ENCODE results near the gene OXNAD1. TPM values are rescaled to one million over a fixed set of nuclear protein-coding genes. Genes with fewer than 3 reads are reported as not detected.

Gene OXNAD1
- total RNA-seq, 1 donor from 2014 or later = 10.0 TPM

DNA sequence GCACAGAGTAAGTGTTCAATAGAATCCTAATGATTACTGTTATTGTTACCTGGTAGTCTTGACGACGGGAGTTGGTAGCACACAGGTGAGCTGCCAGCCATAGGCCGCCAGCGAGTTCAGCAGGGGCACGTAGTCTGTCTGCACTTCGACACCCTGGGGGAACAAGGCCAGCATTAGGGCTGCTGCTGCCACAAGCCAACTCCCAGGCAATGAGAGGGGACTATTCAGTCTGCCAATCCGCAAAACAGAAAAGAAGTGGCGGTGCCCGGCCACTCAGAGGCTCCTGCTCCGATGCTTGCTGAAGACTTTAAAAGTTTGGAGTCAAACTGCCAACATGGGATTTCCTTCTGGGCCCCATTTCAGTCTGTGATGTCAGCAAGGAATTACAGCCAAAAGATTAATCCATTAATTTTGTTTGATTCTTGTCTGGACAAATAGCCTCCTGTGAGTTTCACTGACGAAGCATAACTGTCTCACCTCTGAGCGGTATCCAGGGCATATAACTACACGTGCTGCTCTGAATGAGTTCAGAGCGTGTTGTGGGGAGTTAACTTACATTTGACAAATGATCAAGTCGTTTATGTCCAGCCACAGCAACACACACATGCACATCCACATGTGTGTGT is 61.8 kb downstream of the OXNAD1 start:
- DNase-seq (ENCODE audit: low read depth in 2 of 2) = no peak

DNA sequence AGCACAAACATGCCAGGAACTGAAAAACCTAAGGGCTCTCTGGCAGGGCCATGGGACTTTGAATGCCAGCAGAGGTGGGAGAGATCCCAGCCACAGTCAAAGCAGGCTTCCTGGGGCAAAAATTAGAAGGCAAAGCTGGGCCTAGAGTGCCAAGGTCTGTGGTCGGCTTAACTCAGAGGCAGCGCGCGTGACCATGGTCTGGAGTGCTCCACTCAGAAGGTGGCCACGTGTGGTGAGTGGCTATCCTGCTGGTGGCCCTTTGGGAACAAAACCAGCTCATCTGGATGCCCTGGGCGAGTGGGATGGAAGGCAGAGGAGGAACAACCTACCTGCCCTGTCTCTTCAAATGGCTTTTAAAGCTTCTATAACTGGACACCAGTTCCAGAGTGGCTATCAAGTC is 63.1 kb downstream of the OXNAD1 start:
- DNase-seq (ENCODE audit: low read depth in 2 of 2) = no peak

DNA sequence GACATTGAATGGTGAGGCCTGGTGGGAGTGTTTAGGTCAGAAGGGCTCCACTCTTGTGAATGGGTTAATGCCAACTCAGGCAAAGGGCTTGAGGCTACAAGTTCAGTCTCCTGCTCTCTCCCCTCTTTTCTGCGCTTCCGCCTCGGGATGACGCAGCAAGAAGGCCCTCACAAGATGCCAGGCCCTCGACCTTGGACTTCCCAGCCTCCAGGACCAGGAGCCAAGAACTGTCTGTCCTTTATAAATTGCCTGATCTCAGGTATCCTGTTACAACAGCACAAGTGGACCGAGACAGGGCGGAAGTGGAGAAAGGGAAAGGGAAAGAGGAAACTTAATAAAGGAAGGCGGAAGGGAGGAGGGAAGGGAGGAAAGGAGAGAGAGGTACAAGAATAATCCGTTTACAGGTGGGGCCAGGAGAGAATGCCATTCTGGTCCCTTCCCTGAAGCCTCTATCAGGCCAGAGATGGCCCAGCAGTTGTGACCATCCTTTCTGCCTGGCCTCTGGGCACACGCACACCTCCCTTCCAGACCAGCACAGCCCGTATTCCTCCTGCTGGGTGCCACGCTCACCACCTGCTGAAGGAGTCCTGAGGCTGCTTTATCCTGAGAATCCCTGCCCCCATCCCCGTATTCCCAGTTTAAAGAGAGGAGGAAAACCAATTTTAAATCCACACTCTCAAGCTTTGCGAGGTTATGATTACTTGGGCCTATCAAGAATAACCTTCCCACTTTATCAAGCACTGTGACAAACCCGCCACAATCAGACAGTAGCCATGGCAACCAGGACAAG is 64.2 kb downstream of the OXNAD1 start:
- DNase-seq (ENCODE audit: low read depth in 2 of 2) = no peak

GRCh38 chr3:16329826-16330129 is 64.8 kb downstream of the OXNAD1 start:
- no peak for DNase-seq (ENCODE audit: low read depth in 2 of 2)

DNA sequence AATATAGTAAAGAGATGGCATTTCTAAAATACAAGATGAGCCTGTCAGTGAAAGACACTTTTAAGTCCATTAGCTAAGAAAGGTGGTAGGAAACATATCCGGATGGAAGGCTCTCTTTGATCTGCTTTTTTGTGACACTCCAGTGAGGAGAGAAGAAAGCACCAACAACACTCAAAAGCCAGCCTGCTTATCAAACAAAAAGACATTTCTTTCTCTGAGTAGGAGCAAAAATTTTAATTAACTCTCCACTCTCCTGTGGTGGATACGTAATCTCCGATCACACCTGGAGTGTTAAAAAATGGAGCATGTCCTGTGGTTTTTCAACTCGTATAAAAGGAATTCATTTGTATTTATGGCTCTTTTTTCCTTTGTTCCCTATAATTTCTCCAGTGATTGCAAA is 65.3 kb downstream of the OXNAD1 start:
- DNase-seq (ENCODE audit: low read depth in 2 of 2) = no peak

GRCh38 chr3:16331319-16331883 is 66.4 kb downstream of the OXNAD1 start:
- DNase-seq (ENCODE audit: low read depth in 2 of 2) = no peak

DNA sequence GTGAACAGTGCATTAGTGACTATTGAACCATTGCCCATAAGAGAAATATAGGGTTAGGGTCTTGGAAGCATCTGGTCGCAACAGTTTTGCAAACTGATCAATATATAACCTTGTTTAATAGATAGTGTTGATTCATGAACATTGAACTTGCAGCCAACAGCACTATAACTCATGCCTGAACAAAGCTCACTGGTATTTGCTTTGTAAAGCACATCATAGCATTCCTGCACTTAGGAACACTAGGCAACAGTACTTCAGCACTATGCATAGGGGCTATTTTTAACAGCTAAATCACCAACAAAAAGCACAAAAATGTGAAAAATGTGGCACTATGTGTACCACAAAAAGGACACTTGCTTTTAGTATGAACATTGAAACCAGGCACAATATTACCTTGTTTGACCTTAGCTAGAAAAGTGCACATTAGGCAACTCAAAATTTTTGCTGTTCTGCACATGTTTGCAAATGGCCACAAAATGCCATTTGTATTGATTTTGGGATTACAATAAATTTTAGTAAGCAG is 68.0 kb downstream of the OXNAD1 start:
- DNase-seq (ENCODE audit: low read depth in 2 of 2) = no peak

GRCh38 chr3:16334909-16335308 is 69.9 kb downstream of the OXNAD1 start:
- peak in 1 of 2 donors; percentile 65 for DNase-seq (ENCODE audit: low read depth in 2 of 2)

GRCh38 chr3:16335333-16335732 is 70.3 kb downstream of the OXNAD1 start:
- no peak for DNase-seq (ENCODE audit: low read depth in 2 of 2)

- no peak for DNase-seq (ENCODE audit: low read depth in 2 of 2)
Measured at GRCh38 chr3:16335772-16336645, 71.0 kb downstream of the OXNAD1 start.

- DNase-seq (ENCODE audit: low read depth in 2 of 2) = no peak
Measured at GRCh38 chr3:16336825-16337224, 71.8 kb downstream of the OXNAD1 start.

GRCh38 chr3:16337856-16338540 is 73.0 kb downstream of the OXNAD1 start:
- no peak for DNase-seq (ENCODE audit: low read depth in 2 of 2)

GRCh38 chr3:16338999-16339398 is 74.0 kb downstream of the OXNAD1 start:
- peak in 1 of 2 donors; percentile 33 for DNase-seq (ENCODE audit: low read depth in 2 of 2)

- DNase-seq (ENCODE audit: low read depth in 2 of 2) = no peak
Measured at GRCh38 chr3:16343101-16343500, 78.1 kb downstream of the OXNAD1 start.

DNA sequence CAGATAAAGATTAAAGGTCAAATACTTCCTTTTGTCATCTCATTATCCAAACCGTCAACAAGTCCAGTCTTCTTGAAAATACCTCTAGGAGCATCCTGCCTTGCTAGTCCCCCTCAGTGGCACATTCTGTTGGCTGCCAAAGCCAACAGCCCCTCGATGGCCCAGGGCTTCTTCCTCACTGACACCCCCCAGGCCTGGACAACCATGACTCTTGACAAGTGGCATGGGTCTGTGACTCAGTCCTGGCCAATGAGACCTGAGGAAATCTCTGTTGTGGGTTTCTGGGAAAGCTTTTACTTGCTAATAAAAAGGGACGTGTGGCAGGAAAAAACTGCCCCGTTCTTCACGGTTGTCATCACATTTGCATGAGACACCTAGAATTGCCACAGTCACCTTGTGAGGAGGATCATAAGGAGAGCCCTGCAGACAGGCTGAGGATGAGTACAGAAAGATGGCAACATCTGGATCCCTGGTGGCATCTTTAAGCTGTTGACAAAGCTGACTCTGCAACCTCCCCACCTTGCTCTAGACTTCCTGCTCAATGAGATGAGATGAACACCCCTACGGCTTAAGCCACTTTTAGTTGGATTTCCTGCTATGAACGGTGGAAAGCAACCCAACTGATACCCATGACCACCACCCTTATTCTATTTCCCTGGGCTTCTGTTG is 81.5 kb downstream of the OXNAD1 start:
- no peak for DNase-seq (ENCODE audit: low read depth in 2 of 2)

DNA sequence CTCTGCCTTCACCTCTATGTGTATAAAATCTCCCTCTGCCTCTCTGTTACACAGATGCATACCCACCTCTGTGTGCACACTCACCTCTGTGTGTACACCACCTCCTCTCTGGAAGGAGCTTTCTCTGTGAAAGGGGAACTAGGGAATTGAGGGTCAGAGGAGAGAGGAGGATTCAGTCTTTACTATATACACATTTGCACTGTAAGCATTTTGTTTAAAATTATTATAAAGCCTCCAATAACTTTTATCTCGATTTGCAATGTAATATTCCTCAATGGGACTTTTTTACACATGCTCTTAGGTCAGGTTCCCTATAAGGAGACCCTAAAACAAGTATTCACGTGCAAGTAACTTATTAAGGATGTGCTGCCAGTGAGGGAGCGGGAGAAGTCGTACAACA is 82.5 kb downstream of the OXNAD1 start:
- DNase-seq (ENCODE audit: low read depth in 2 of 2) = no peak

- DNase-seq (ENCODE audit: low read depth in 2 of 2) = no peak
Measured at GRCh38 chr3:16349986-16350596, 85.1 kb downstream of the OXNAD1 start.

- DNase-seq (ENCODE audit: low read depth in 2 of 2) = no peak
Measured at GRCh38 chr3:16350597-16351318, 85.7 kb downstream of the OXNAD1 start.

GRCh38 chr3:16352428-16352827 is 87.4 kb downstream of the OXNAD1 start:
- DNase-seq (ENCODE audit: low read depth in 2 of 2) = no peak

- no peak for DNase-seq (ENCODE audit: low read depth in 2 of 2)
Measured at GRCh38 chr3:16354291-16354690, 89.3 kb downstream of the OXNAD1 start.
